Measurements from ENCODE around the gene IPO8. TPM values are rescaled to one million over a fixed set of nuclear protein-coding genes. Genes with fewer than 3 reads are reported as not detected.
"Not testable (repeated sequence)": the region's sequence is repeated elsewhere in the genome, so short reads cannot be mapped to it uniquely, and the experiment has no call there.

IPO8 gene
- total RNA-seq, 2 donors from 2014 or later = 15.8 to 45.4 TPM

GRCh38 chr12:30630076-30630978 lies 65.3 kb downstream of the IPO8 start:
- Histone ChIP-seq H3K27me3 (no peaks in the 10 kb centered on the region), H3K36me3 (replicated peaks in 1 of 2; ENCODE audit: insufficient read depth in 1 of 2, low read depth in 2 of 2) (peaks cover 0 to 1% of the 10 kb centered on the region in 2 donors), H3K9me3 (no peaks in the 10 kb centered on the region), H3K4me1 (peaks cover 25% of the 10 kb centered on the region), H3K27ac (peak overlapping the region in 2 of 4 donors; percentile 46 to 53), H3K4me3 (no peak overlapping the region)
- peak in 1 of 4 donors; percentile 12 for DNase-seq
- TF ChIP-seq POLR2A (IDR thresholded peaks at IDR 0.05) (no peak), CTCF (IDR thresholded peaks at IDR 0.05) (no peak)
- ATAC-seq = peak; percentile 53
- intact Hi-C loops (cut with DNase I) = no loop called here
- WGBS, 2 donors = 51 to 54% methylated on average over 6 of the region's 6 CpGs

- H3K9me3 ChIP-seq = no peaks in the 10 kb centered on the region
- no peak for ATAC-seq
Measured at GRCh38 chr12:30626847-30627246, 68.8 kb downstream of the IPO8 start.

GRCh38 chr12:30624009-30624408 lies 71.7 kb downstream of the IPO8 start:
- DNase-seq = no peak
- Histone ChIP-seq H3K36me3 (replicated peaks in 1 of 2; ENCODE audit: insufficient read depth in 1 of 2, low read depth in 2 of 2) (peaks cover 0 to 1% of the 10 kb centered on the region in 2 donors), H3K27me3 (no peaks in the 10 kb centered on the region), H3K9me3 (no peaks in the 10 kb centered on the region), H3K4me3 (no peak overlapping the region), H3K27ac (no peak overlapping the region), H3K4me1 (no peaks in the 10 kb centered on the region)
- intact Hi-C loops (cut with DNase I) = no loop called here
- TF ChIP-seq POLR2A (IDR thresholded peaks at IDR 0.05) (no peak), CTCF (IDR thresholded peaks at IDR 0.05) (no peak)
- 89 to 95% methylated on average over 6 of the region's 6 CpGs for WGBS, 2 donors
- ATAC-seq = no peak

More at GRCh38 chr12:30626847-30627246, 68.8 kb downstream of the IPO8 start:
- no peak for TF ChIP-seq CTCF (IDR thresholded peaks at IDR 0.05)
- no peak for TF ChIP-seq POLR2A (IDR thresholded peaks at IDR 0.05)
- Histone ChIP-seq H3K27me3 (no peaks in the 10 kb centered on the region), H3K36me3 (replicated peaks in 1 of 2; ENCODE audit: insufficient read depth in 1 of 2, low read depth in 2 of 2) (peaks cover 0 to 1% of the 10 kb centered on the region in 2 donors), H3K4me1 (peaks cover 22% of the 10 kb centered on the region), H3K4me3 (no peak overlapping the region), H3K27ac (no peak overlapping the region)
- no peak for DNase-seq
- intact Hi-C loops (cut with DNase I) = no loop called here
- 94 to 100% methylated on average over 3 of the region's 3 CpGs for WGBS, 2 donors

GRCh38 chr12:30622509-30622908 lies 73.2 kb downstream of the IPO8 start:
- no peak for DNase-seq
- no peak overlapping the region for H3K4me3 ChIP-seq
- WGBS, 2 donors = 83 to 90% methylated on average over 1 of the region's 1 CpG
- H3K9me3 ChIP-seq = no peaks in the 10 kb centered on the region
- H3K36me3 ChIP-seq (replicated peaks in 1 of 2; ENCODE audit: insufficient read depth in 1 of 2, low read depth in 2 of 2) = no peaks in the 10 kb centered on the region
- H3K4me1 ChIP-seq = no peaks in the 10 kb centered on the region
- H3K27me3 ChIP-seq = no peaks in the 10 kb centered on the region
- intact Hi-C loops (cut with DNase I) = no loop called here
- TF ChIP-seq CTCF (IDR thresholded peaks at IDR 0.05) = no peak
- no peak for TF ChIP-seq POLR2A (IDR thresholded peaks at IDR 0.05)
- H3K27ac ChIP-seq = no peak overlapping the region
- no peak for ATAC-seq

- H3K27me3 ChIP-seq; H3K4me3 ChIP-seq; H3K4me1 ChIP-seq; H3K27ac ChIP-seq; ATAC-seq; DNase-seq; intact Hi-C loops (cut with DNase I); H3K9me3 ChIP-seq; H3K36me3 ChIP-seq (replicated peaks in 1 of 2; ENCODE audit: insufficient read depth in 1 of 2, low read depth in 2 of 2): not testable (repeated sequence)
- WGBS, 2 donors = 92 to 95% methylated on average over 4 of the region's 4 CpGs
Measured at GRCh38 chr12:30621663-30622241, 73.9 kb downstream of the IPO8 start.
